Astrocyte of the cerebellum (primary cell): ENCODE data around the gene UBAP2L.

Experiments
- DNase-seq: peaks from one replicate; pipeline ENCODE4 v3.0.0-alpha.2; 2011; ENCODE audit warnings: low read depth
- H3K4me3 ChIP-seq: 2 replicates; pipeline ENCODE4 v1.5.1; 2011; ENCODE audit warnings: mild to moderate bottlenecking, low read depth, low read length, moderate library complexity
- CTCF ChIP-seq: IDR thresholded peaks from 2 replicates; pipeline ENCODE4 v1.5.1; 2012; ENCODE audit warnings: low read length, low read depth, moderate library complexity, mild to moderate bottlenecking; ENCODE audit errors: missing control alignments
- in situ Hi-C: cut with HindIII; loops from 2 replicates; pipeline ENCODE4 v1.10.0; 2017; ENCODE audit warnings: low sequenced_read_pairs

UBAP2L gene

GRCh38 chr1:154258784-154259183, 38.0 kb downstream of the UBAP2L start:
- H3K4me3 ChIP-seq, result no peak overlapping the region
- no peak for TF ChIP-seq CTCF
- DNase-seq, result no peak
- in situ Hi-C loops, result no loop called here

- H3K4me3 ChIP-seq, result no peak overlapping the region
- DNase-seq, result no peak
- in situ Hi-C loops, result no loop called here
- TF ChIP-seq CTCF, result no peak
Observed at GRCh38 chr1:154260127-154260526, 39.4 kb downstream of the UBAP2L start.

GRCh38 chr1:154263465-154264332, 42.9 kb downstream of the UBAP2L start:
- TF ChIP-seq CTCF, result no peak
- in situ Hi-C loops, result no loop called here
- H3K4me3 ChIP-seq, result no peak overlapping the region
- DNase-seq, result no peak

- H3K4me3 ChIP-seq, result no peak overlapping the region
- in situ Hi-C loops, result no loop called here
- no peak for TF ChIP-seq CTCF
- no peak for DNase-seq
Observed at GRCh38 chr1:154264454-154264853, 43.7 kb downstream of the UBAP2L start.

GRCh38 chr1:154265586-154265985, 44.8 kb downstream of the UBAP2L start:
- no peak for DNase-seq
- in situ Hi-C loops, result no loop called here
- no peak for TF ChIP-seq CTCF
- H3K4me3 ChIP-seq, result no peak overlapping the region

- TF ChIP-seq CTCF, result no peak
- no peak for DNase-seq
- no peak overlapping the region for H3K4me3 ChIP-seq
- in situ Hi-C loops, result no loop called here
Observed at GRCh38 chr1:154270833-154271232, 50.1 kb downstream of the UBAP2L start.
